ENCODE measurements around the gene SSTR5.
A peak's percentile ranks its signal among the peaks of the same experiment; 100 is the strongest.
"Not testable (repeated sequence)": the region's sequence is repeated elsewhere in the genome, so short reads cannot be mapped to it uniquely, and the experiment has no call there.

Gene SSTR5

DNA sequence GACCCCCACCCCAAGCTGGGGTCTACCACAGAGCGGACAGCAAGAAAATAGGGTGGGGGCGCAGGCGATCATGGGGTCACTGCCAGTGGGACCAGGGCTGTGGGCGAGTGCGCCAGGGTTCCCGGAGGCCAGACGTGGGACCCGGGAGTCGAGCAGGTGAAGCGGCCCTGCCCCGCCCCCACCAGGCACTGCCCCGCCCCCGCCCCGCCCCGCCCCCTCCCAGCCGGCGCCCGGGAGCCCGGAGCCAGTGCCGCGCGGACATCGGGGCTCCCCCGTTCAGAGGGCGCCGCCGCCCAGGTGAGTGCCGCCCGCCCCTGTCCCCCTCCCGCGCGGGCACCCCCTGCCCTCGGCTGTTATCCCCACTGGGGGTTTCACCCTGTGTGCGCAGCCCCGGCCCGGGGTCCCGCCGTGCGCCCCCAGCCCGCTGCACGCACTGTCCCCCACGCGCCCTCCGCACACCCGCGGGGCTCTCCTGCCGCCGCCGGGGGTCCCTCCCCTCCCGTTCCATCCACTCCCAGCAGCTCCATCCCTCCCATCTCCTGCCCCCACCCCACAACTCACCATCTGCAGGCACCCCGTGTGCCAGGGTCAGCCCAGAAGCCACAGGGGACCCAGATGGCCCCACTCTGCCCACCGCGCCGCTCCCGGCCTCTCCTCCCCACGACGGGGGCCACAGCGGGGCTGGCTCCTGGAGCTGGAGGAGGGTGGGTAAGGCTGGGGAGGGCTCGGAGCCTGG lies at the start of gene SSTR5:
Gene SSTR5, plus strand, starts transcription at position 222 of the 736 bp plus-strand sequence. CDS start 6,122 bp downstream, outside the sequence.
- DNase-seq (ENCODE audit: low spot score): no peak

DNA sequence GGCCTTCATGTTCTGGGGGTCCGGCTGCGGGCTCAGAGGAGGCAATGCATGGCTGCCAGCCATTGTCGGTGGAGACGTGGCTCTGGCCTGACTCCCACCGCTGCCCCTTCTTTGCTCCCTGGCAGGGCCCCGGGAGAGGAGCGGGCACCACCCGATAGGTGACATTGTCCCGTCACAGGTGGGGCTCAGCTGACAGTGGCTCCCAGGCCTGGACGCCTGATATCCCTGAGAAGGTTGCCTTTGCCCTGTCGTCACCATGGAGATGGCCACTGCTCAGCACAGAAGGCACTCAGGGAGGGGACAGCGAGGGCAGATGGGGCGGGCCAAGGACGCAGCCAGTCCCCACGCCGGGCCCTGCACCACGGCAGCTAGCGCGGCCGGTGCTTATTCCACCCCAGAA lies 48.4 kb upstream of the SSTR5 start:
- DNase-seq (ENCODE audit: low spot score): no peak

DNA sequence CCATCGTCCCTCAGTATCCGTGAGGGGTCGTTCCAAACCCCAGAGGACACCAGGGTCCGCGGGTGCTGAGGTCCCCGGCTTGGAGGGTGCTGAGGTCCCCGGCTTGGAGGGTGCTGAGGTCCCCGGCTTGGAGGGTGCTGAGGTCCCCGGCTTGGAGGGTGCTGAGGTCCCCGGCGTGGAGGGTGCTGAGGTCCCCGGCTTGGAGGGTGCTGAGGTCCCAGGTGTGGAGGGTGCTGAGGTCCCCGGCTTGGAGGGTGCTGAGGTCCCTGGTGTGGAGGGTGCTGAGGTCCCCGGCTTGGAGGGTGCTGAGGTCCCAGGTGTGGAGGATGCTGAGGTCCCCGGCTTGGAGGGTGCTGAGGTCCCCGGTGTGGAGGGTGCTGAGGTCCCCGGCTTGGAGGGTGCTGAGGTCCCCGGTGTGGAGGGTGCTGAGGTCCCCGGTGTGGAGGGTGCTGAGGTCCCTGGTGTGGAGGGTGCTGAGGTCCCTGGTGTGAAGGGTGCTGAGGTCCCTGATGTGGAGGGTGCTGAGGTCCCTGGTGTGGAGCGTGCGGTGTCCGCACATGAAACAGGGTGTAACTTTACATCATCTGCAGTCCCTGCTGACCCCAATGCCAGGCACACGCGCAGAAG lies 47.3 kb upstream of the SSTR5 start:
- DNase-seq (ENCODE audit: low spot score): not testable (repeated sequence)

DNA sequence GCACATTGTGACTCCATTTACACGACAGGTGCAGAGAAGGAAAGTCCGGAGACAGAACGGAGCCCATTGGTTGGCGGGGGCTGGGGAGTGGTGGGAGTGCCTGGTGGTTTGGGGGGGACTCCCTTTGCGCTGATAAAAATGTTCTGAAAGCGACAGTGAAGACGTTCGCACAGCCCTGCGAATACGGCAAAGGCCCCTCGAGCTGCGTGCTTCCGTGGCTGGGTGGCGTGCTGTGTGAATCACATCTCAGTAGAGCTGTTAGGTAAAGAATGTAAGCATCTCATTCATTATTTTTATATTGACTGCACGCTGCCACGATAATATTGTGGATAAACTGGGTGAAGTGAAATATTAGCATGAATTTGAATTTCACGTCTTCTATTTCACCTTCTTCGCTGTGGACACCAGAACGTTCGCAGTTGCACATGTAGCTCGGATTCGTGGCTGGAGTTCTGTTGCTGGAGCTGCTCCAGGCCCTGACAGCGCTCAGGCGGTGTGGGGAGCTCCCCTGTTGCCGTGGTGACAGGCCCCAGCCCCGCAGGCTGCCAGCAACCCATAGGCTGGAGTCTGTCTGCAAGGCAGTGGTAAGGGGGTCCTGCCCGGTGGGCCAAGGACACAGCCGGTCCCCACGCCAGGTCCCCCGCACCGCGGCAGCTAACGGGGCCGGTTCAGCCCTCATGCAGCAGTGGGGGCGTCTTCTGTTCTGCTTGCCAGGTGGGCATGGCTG lies 46.3 kb upstream of the SSTR5 start:
- DNase-seq (ENCODE audit: low spot score): no peak

DNA sequence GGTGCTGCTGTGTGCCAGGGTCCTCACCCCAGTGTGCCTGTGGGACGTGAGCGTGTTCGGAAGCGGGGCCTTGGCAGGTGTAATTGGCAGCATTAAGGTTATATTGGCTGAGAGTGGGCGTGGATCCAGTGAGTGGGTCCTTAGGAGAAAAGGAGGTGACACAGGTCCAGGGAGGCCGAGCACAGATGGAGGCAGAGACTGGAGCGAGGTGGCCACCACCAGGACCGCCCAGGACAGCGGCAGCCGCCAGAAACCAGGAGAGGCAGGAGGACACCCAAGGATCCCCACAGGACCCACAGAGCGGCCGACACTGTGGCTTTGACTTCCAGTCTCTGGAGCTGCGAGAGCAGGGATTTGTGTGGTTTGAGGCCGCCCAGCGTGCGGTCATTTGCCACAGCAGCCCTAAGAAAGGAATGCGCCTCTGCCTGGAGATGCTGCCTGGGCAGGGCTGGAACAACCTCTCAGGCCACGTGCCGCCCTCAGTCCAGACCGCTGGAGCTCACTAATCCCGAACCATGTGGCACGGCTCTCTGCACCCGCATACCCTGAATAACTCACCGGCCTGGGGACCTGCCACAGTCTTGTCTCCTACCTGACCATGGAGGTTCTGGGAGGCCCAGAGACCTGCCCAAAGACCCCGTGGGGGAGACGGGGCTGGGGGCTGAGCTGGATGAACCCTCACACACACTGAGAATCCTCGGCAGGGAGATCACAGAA lies 45.6 kb upstream of the SSTR5 start:
- peak; percentile 86 for DNase-seq (ENCODE audit: low spot score)

DNA sequence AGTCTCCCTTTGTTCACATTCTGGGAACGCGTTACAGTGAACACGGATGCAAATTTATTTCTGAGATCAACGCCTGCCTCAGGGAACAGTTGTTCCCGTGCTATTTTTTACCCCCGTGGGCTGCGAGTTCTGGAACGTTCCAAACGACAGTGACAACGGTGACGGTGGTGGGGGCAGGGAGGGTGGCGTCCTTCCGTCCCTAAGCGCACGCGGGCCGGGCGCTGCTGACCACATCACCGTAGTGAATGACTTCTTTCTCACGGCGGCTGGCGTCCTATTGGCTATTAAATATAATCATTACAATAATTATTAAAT lies 45.1 kb upstream of the SSTR5 start:
- no peak for DNase-seq (ENCODE audit: low spot score)

DNA sequence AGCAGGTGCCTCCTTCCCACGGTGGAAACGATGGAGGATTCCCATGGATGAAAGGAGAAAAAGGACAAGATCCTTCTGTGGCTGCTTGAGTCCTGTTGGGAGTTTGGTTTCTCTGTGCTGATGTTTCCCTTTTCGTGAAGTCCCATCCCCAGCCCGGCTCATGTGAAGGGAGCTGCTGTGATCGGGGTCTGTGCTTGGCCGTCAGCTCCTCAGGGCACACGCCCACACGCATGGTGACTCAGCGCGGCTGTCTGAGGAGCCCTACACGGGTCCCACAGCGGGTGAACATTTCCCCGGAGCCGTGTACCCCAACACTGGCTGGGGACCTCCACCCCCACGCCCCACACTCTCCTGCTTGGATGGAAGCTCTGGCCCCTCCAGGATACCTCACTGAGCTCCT lies 44.5 kb upstream of the SSTR5 start:
- peak; percentile 43 for DNase-seq (ENCODE audit: low spot score)

DNA sequence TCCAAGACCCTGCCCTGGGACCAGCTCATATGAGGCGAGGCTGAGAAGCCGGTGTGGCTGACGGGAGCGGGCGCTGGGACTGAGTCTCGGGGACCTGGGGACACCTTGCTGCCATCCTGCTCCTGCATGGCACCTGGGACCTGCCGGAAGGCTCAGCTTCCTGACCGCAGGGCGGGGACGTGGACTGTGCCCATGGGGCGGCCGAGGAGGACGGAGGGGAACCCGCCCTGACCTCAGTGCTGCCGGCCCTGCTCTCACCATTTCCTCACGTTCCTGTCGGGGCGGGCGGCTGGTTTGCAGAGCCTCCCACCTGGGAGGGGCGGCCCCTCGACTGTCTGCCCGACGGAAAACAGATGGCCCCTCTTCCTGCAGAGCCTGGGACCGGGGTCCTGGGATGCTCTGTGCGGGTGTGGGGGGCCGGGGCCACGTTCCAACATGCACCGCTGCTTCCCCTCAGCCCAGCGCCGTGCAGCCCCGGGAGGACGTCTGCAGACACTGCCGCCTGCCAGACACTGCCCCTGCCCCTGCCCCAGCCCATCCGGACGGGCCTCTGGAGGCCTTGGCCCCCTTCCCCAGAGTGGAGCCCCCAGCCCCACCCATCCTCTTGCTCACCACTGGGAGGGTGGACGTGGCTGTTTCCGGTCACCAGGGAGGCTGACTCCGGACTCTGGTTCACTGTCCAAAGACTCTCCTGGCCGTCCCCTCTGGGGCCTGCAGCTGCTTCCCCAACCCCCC lies 43.9 kb upstream of the SSTR5 start:
- DNase-seq (ENCODE audit: low spot score): peak; percentile 54

DNA sequence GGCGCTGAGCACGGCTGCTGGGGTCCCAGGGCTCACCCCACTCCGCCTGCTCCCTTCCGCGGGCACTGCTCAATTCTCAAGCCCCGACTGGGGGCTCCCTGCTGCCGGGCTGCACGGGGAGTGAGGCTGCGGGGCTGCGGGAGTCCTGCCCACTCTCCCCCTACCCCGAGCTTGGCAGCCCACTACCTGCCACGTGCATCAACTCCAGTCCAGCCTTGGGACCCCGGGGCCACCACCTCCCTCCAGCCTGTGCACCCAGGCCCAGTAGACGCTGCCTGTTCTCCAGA lies 43.3 kb upstream of the SSTR5 start:
- DNase-seq (ENCODE audit: low spot score): no peak

DNA sequence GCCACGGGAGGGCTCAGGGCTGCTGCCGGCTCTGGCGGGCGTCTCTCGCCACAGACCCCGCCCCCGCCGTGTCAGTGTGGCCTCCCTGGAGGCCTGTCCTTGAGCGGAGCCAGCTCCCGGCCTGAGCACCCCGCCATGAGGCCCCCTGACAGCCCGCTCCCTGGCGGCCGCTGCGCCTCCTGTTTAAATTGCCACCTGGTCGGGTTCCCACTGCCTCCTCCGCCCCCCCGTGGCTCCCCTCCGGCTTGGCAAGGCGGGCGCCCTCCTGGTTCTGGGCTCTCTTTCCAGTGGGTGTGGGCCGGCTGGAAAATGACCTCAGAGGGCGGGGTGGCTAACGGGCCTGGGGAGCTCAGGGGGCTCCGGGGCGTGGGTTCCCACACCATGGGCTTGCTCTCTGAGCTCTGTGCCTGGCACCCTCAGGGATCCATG lies 42.1 kb upstream of the SSTR5 start:
- no peak for DNase-seq (ENCODE audit: low spot score)

DNA sequence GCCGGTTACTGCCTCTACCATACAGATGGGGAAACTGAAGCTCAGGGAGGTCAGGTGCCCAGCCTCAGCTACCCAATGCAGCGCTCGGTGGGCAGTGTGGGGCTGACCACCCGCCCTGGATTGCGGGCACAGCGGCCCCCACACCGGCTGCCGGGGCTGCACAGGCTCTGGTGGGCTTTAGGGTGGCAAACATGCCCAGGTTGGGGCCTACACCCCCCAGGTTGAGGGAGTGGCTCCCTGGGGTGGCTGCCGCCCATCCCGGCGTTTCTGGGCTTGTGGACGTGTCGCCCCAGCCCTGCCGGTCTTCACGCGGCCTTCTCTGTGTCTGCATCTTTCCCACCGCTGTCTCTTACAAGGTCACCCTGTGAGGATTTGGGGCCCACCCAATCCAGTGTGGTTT lies 40.9 kb upstream of the SSTR5 start:
- DNase-seq (ENCODE audit: low spot score): no peak

DNA sequence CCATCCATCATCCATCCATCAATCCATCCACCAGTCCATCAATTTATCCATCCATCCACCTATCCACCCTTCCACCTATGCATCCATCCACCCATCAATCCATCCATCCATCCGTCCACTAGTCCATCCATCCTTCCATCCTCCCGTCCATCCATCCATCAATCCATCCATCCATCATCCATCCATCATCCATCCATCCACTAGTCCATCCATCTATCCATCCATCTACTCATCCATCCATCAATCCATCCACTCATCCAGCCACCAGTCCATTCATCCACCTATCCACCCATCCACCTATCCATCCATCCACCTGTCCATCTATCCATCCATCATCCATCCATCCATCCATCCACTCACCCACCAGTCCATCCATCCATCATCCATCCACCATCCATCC lies 39.9 kb upstream of the SSTR5 start:
- DNase-seq (ENCODE audit: low spot score): no peak

DNA sequence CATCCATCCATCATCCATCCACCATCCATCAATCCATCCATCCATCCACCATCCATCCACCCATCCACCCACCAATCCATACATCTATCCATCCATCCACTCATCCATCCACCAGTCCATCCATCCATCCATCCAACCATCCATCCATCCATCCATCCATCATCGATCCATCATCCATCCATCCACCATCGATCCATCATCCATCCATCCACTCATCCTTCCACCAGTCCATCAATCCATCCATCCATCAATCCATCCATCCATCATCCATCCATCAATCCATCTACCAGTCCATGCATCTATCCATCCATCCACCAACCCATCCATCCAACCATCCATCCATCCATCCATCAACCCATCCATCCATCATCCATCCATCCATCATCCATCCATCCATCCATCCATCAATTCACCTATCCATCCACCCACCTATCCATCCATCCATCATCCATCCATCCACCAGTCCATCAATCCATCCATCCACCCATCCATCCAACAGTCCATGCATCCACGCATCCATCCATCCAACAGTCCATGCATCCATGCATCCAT lies 39.3 kb upstream of the SSTR5 start:
- DNase-seq (ENCODE audit: low spot score): no peak

DNA sequence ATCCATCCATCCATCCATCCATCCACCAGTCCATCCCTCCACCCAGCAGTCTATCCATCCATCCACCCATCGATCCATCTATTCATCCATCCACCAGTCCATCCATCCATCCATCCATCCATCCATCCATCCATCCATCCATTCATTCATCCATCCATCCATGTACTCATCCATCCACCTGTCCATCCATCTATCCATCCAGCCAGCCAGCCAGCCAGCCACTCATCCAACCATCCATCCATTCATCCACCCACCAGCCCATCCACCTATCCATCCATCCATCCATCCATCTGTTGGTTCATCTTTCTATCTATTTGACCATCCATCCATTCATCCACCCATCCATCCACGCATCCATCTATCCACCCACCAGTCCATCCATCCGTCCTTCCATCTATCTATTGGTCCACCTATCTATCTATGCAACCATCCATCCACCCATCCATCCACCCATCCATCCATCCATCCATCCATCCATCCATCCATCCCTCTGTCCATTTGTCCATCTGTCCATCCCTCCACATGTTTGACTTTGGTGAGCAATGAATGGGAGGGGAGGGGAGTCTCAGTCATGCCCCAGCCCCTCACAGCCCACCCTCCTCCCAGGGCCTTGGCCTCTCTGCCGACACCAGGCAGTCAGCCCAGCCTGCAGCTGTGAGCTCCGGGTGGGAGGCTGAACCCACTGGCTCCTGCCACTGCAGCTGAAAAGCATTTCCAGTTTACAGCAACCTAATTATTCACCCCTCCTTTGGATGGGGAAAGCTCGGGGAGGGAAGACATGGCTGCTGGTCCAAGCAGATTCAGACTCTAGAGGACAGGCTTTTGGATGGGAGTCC lies 38.1 kb upstream of the SSTR5 start:
- no peak for DNase-seq (ENCODE audit: low spot score)

DNA sequence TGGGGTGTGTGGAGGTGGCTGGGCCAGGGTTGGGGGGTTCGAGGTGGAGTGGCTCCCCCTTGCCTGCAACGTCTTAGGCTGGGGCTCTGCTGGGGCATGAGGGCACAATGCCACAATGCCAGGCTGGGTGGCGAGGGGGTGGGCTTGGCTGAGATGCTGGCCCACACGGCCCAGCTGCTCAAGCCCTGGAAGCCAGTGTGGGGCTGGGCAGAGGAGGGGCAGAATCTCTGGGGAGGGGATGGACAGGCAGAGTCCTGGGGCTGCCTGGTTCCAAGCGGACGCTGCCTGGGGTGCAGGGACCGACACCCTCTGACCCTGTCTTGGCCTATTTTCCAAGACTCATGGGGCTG lies 37.5 kb upstream of the SSTR5 start:
- DNase-seq (ENCODE audit: low spot score): no peak

DNA sequence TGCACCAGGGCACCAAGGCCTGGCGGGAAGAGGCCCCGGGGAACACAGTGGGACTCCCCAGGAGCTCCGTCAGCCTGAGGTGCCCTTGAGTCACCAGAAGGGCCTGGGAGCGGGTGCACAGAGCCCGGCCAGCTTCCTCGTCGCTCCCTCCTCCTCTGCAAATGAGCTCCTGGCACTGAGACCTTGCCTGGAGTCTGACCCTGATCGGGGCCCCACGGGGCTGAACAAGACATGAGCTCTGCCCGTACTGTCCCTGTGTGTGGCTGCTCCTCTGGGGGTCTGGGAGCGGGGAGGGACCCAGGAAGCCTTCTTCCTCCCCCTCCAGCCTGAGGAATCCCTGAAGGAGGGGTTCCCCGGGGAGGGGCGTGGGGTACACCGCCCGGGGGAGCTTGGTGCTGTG lies 36.4 kb upstream of the SSTR5 start:
- DNase-seq (ENCODE audit: low spot score): no peak

DNA sequence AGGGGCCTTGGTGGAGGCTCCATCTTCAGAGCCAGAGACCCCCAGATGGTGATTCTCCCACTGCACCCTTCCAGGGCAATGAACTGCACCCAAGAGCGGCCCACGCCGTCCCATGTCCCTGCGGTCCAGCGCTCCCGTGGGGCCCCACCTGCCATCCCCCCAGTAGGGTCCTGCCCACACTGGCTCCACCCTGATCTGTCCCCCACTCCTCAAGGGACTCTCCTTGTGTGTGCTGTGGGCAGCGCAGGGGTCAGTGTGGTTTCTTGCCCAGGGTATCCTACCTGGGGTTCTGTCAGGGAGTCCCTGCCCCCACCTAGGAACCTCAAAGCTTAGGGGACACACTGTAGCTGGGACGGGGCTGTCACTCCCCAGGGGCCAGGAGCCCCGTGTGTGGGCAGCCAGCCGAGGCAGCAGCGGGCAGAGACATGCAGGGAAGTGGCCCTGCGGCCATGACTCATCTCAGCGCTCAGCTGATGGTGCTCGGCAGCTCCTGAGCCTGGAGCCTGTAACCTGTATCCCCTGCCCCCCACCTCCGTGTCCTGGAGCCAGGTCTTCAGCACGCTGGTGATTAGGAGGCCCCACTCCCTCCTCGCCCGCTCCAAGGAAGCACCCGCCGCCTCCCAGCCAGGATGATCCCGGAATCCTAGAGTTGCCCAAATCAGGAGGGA lies 35.7 kb upstream of the SSTR5 start:
- DNase-seq (ENCODE audit: low spot score): peak; percentile 72

DNA sequence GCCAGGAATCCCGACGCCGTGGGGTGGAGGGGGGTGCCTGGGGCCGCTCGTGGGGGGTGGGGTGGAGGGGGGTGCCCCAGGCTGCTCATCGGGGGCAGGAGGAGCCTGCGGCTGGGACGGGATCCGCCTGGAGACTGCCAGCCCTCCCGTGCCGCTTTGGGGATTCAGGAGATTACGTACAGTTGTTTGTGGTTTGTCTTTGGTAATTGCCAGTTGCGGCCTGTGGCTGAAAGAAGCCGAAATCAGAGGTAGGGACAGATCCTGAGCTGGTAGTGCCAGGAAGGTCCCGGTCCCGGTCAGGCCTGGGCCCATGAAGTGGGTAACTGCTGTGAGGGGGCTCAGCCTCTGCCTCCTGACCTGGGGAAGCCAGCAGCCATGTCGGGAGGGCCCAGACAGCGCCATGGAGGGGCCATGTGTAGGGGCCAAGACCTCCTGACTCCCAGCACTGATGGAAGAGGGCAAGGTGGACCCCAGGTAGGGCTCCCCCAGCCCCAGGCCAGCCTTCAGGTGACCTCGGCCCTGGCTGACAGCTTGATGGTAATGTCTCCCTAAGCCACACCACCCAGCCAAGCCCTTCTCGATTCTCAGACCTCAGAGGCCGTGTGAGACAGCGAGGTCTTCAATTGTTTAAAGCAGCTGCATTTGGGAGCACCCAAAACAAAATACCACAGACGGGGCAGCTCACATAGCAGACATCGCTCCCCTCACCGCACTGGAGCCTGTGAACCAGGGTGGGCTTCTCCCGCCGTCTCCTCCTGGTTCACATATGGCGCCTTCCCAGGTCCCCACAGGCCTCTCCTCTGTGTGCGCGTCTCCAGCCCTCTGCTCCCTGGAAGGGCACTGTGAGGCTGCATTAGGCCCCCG lies 34.9 kb upstream of the SSTR5 start:
- DNase-seq (ENCODE audit: low spot score): peak; percentile 50

DNA sequence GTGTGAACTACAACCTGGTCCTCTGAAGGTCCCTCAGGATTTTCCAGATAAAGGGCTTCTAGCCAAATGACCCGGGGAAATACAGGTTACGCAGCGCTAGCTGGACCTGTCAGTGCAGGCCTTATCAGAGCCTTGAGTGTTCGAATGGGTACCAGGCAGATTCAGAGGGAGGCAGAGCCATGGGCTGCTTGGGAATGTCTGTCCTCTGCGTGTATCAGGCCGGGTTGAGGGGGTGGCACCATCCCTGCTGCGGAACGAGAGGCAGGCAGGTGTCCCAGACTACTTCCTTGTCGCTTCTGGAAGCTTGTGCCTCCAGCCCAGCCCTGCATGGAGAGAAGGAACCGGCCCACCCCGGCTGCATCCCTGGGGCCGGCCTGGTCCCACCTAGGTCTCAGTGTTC lies 33.6 kb upstream of the SSTR5 start:
- DNase-seq (ENCODE audit: low spot score): no peak

DNA sequence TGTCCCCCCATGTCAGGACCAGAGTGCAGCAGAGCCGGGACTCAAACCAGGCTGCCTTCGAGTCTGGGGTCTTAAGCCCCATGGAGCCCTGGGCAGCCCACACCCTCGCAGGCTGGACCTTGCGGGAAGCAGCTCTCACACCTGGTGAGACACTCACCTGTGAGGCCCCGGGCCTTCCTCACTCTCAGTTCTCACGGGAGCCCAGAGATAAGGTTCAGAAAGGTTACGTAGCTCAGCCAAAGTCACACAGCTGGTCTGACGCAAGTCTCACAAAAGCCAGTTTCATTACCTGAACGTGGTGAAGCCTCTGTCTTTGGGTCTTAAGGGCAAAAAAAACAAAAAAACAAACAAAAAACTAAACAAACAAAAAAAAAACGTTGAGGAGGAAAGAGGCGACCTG lies 32.8 kb upstream of the SSTR5 start:
- no peak for DNase-seq (ENCODE audit: low spot score)

Data from SW480 (cell line).